Measurements from ENCODE around the gene HDAC6.
"Not testable (repeated sequence)": the region's sequence is repeated elsewhere in the genome, so short reads cannot be mapped to it uniquely, and the experiment has no call there.

Gene HDAC6

DNA sequence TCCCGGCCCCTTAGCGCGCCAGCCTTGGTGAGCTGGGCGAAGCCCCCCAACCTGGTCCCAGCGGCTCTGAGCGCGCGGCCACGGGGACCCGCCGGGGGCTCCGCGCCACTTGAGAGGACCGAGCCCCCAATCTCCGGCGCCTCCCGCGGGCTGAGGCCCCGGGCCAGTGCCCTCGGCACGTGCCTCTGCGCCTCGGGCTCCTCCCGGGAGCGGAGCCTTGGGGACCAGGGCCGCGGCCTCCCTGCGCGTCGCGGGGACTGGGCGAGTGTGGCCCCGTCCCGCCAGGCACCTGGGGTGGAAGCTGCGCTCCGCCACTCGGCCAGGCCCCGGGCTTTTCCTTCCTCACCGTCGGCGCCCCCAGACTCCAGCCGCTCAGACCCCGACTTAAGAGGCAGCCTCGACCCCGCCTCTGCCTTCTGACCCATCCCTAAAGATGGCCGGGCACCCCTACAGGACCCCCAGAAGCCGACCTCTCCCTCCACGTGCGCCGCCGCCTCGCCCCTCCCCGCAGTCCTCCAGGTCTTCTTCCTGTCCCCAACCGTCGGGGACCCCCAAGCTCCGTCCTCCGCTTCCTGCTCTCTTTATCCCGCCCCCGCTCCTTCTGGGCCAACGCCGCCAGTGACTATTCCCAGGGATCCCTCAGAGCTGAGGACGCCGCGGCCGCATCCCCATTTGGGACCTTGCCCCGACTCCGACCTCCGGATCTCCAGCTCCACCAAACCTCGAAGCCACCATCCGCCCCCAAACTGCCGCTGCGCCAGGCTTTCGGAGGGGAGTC is 25.2 kb downstream of the HDAC6 start:
- no peak for DNase-seq

DNA sequence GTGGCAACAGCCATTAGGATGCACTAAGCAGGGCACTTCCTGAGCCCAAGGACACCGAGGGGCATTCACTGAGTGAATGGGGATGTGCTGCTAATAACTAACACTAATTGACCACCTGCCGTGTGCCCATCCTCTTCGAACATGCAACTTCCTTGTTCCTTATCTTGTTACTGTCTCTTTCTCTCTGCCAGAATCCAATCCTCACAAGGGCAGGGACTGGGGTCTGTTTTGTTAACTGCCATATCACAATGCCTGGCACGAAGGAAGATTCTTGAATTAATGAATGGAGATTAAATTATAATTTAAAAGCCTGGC is 25.7 kb downstream of the HDAC6 start:
- no peak for DNase-seq

DNA sequence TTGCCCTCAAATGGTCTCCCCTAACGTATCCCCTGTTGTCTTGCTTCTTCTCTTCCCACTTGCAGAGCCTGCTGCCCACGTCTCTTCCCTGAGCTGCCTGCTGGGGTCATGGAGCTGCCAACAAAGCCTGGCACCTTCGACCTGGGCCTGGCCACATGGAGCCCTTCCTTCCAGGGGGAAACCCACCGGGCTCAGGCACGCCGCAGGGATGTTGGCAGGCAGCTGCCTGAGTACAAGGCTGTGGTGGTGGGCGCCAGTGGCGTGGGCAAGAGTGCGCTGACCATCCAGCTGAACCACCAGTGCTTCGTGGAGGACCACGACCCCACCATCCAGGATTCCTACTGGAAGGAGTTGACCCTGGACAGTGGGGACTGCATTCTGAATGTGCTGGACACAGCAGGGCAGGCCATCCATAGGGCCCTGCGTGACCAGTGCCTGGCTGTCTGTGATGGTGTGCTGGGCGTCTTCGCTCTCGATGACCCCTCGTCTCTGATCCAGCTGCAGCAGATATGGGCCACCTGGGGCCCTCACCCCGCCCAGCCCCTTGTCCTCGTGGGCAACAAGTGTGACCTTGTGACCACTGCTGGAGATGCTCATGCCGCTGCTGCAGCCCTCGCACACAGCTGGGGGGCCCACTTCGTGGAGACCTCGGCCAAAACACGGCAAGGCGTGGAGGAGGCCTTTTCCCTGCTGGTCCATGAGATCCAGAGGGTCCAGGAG is 27.3 kb downstream of the HDAC6 start:
- no peak for DNase-seq

DNA sequence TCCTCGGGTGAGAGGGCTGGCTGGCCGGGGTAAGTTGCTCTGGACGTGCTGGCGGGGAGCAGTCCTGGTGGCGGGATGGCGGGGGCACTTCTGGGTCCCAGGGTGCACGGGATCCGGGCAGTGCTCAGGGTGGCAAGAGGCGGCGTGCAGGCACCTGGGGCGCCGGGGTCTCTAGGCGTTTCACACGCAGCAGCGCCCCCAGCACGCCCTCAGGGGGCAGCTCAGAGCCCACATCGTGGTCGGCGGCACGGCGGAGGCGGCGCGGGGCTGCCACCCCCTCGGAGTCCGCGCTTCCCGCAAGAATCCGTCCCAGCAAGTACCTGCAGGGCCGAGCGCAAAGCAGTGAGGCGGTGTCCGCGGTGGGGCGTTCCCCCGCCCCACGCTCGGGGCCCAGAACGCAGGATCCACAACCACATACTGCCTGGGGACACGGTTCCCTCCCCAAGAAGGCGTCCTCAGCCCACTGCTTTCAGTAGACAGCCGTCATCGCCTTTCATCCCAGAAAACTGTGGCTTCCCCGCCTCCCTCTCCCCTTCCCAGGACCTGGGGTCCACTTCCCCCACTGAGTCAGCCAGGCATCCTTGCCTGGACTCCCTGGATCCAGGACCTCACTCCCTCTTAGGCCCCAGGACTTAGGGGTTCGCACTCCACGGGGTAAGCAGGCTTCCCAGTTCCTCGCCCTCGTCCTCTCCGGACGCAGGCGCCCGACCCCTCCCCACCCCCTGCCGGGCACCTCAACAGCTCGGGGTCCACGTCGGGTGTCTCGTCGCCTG is 29.5 kb downstream of the HDAC6 start:
- no peak for DNase-seq

DNA sequence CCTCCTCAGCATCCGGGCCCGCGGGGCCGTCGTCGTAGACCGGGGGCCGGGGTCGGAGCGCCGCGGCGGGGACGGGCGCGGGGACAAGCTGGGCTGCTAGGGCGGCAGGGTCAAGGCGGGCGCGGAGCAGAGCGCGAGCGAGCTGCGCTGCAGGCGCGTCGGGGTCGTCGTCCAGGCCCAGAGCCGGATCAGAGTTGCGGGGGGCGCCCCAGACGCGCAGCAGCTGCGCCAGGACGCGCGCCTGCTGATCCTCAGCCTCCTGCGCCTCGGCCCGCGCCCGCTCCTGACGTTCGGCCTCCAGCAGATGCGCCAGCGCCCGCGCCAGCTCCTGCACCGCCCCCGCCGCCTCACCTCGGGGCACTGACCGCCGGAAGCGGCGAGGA is 30.0 kb downstream of the HDAC6 start:
- DNase-seq, result no peak

DNA sequence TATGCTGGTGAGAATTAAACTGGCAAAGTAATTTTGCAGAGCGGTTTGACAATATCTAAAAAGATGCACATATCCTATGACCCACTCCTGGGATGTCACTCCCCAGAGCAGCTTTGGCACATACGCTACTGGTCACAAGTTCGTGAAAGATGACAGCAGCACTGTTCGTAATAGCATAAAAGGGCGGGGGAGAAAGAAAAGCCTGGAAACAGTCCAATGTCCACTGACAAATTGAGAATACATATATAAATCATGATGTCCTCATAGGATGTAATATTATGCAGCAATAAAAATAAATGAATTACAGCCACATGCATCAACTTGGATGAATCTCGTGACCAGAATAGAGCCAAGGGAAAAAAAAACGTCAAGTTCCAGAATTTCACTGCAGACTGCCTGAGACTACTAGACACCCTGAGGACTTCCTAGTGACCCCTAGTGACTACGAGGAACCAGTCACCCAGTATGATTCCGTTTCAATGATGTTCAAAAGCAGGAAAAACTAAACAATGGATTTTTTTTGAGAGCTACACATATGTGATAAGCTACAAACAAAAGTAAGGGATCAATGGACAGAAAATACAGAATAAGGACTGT is 31.8 kb downstream of the HDAC6 start:
- DNase-seq, result no peak

DNA sequence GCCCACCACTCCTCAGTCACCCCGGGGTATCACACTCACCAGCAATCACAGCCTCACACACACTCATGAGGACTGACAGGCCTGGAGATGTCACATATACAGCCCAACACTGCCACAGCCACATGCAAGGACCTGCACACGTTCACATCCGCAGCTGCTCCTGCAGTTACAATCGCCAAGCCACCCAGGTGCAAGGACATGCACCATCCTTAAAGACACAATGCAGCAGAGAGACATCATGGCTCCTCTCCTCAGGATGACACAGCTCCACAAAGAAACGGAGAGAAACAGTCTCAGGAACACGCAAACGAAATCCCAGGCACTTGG is 32.5 kb downstream of the HDAC6 start:
- no peak for DNase-seq

DNA sequence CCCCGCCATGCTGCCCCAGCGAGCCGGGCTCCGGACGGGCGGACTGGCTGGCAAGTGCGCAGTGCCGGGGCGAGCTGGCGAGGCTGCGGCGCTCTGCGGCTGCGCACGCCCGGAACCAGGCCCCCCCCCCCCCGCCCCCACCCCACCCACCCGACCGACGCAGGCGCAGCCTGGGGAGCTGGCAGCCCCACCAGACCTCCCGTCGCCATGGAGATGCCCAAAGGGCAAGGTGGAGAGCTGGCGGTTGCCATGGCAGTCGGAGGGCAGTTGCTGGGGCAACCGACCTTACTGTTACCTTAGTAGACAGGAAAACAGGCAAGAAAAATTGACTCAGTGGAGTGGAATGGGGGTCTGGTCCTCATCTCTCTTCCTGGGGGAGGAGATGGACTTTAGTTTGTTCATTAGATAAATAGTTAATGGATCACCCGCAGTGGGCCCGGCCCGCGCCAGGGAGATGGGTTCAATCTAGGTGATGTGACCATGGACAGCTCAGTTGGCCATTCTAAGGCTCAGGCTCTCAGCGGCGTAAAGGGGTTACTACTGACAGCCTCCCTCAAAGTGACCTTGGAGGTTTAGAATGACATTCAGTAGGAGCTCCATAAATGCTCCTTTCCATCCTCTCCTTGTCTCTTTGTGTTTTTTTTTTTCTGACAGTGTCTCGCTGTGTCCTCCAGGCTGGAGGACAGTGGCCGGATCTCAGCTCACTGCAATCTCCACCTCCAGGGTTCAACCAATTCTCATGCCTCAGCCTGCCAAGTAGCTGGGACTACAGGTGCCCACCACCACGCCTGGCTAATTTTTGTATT is 33.9 kb downstream of the HDAC6 start, which contains the start of gene PCSK1N:
Gene PCSK1N, minus strand, starts transcription at position 87 of the 806 bp plus-strand sequence. Its CDS starts 78 bp downstream, at position 9.
- no peak for DNase-seq

DNA sequence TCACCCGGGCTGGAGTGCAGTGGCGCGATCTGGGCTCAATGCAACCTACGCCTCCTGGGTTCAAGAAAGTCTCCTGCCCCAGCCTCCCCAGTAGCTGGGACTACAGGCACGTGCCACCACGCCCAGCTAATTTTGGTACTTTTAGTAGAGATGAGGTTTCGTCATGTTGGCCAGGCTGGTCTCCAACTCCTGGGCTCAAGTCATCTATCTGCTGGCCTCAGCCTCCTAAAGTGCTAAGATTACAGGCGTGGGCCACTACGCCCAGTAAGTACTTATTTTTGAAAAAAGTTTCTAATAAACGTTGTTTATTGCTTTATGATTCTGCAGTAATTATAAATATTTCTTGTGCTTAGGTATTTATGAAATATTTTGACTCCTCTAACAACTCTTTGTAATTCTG is 37.8 kb downstream of the HDAC6 start:
- no peak for DNase-seq

DNA sequence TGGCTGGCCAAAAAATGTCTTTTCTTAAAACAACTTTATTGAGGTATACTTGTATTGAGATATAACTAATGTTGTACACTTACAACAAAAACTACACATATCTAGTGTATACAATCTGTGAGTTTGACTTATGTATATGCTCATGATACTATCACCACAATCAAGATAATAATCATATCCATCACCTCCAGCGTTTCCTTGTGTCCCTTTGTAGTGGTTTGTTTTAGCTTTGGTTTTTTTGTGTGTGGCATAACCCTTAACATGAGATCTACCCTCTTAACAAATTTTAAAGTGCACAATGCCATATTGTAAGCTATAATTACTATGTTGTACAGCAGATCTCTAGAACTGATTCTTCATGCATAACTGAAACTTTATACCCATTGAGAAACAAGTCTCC is 47.0 kb downstream of the HDAC6 start:
- DNase-seq, result no peak

DNA sequence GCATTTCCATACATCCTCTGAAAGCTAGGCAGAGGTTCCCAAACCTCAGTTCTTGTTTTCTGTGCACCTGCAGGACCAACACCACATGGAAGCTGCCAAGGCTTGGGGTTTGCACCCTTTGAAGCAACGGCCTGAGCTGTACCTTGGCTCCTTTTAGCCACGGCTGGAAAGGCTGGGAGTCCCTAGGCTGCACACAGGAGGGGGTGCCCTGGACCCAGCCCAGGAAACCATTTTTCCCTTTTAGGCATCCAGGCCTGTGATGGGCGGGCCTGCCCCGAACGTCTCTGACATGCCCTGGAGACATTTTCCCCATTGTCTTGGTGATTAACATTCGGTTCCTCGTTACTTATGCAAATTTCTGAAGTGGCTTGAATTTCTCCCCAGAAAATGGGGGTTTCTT is 51.0 kb downstream of the HDAC6 start:
- DNase-seq, result no peak

DNA sequence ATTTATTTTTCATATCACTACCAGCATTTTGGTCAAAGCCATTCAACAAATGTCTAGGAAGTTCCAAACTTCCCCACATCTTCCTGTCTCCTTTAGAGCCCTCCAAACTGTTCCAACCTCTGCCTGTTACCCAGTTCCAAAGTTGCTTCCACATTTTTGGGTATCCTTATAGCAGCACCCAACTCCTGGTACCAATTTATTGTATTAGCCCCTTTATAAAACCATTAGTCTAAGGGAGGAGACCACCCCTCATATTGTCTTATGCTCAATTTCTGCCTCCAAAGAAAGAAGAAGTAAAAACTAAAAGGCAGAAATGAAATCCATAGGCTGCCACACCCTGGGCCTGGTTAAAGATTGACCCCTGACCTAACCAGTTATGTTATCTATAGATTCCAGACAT is 51.6 kb downstream of the HDAC6 start:
- DNase-seq, result not testable (repeated sequence)

DNA sequence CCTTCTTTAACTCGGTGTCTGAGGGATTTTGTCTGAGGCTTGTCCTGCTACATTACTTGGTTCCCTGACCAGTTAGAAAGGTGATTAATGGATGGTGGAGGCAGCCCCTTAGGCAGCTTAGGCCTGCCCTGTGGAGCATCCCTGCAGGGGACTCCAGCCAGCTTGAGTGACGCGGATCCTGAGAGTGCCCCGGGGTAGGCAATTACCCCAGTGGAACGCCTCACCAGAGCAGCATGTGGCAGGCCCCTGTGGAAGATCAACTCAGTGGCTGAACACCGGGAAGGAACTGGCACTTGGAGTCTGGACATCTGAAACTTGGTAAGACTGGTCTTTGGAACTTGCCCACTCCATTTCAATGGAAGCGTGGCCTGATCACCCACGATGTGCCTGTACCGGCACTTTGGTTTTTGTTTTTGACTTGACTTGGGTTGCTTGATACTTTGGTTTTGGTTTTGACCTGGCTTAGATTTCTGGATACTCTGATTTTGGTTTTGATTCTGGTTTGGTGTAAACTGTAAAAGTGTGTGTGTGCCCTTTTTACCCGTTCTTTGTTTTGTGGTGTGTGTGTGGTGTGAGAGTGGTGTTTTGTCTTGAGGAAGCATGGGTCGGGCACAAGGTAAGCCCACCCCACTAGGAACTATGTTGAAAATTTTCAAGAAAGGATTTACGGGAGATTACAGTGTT is 52.4 kb downstream of the HDAC6 start:
- DNase-seq, result not testable (repeated sequence)

DNA sequence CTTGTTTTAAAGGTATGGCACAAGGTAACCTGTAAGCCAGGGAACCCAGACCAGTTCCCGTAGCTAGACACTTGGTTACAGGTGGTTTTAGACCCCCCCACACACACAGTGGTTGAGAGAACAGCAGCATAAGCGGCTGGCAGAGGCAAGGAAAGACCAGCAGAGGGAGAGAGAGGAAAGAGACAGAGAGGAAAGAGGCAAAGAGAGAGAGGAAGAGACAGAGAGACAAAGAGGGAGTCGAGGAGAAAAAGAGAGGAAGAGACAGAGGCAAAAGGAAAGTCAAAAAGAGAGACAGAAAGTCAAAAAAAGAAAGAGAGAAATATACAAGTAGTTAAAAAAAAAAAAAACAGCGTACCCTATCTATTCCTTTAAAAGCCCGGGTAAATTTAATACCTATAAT is 53.0 kb downstream of the HDAC6 start:
- DNase-seq, result no peak

DNA sequence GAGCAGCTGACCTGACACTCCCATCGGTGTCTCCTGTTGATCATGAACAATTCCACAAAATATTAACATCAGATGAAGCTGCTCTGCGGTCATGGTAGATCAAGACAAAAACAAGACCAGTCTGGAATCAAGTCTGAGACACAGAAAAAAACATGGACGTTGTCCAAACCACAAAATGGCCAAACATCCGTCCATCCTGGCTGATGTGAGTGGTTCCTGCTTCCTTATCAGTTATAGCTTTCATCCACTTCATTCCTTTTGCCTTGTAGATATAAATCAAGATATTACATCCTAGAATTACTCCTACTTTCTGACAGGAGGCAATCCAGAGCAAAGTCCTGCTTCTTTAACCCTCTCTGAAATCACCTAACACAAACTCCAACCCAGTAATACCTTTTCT is 62.3 kb downstream of the HDAC6 start:
- no peak for DNase-seq

DNA sequence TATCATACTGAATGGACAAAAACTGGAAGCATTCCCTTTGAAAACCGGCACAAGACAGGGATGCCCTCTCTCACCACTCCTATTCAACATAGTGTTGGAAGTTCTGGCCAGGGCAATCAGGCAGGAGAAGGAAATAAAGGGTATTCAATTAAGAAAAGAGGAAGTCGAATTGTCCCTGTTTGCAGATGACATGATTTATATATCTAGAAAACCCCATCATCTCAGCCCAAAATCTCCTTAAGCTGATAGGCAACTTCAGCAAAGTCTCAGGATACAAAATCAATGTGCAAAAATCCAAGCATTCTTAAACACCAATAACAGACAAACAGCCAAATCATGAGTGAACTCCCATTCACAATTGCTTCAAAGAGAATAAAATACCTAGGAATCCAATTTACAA is 70.2 kb downstream of the HDAC6 start:
- DNase-seq, result not testable (repeated sequence)
